GM19193 (cell line): ENCODE results near the gene RAB34.

Experiments
- POLR2A ChIP-seq: IDR thresholded peaks from 4 replicates; pipeline ENCODE4 v1.6.1; 2011; ENCODE audit not compliant: insufficient read depth, insufficient read length; ENCODE audit errors: extremely low read depth

RAB34 gene

DNA sequence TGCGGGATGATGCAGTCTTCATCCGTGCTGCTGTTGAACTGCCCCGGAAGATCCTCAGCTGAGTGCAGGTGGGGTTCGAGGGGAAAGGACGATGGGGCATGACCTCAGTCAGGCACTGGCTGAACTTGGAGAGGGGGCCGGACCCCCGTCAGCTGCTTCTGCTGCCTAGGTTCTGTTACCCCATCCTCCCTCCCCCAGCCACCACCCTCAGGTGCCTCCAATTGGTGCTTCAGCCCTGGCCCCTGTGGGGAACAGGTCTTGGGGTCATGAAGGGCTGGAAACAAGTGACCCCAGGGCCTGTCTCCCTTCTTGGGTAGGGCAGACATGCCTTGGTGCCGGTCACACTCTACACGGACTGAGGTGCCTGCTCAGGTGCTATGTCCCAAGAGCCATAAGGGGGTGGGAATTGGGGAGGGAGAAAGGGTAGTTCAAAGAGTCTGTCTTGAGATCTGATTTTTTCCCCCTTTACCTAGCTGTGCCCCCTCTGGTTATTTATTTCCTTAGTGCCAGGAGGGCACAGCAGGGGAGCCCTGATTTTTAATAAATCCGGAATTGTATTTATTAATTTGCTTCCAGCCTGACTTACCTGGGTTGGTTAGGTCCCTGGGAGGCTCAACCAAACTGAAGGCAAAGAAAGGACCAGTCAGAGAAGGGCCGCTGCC, 32.0 kb upstream of the RAB34 start:
- TF ChIP-seq POLR2A: no peak

DNA sequence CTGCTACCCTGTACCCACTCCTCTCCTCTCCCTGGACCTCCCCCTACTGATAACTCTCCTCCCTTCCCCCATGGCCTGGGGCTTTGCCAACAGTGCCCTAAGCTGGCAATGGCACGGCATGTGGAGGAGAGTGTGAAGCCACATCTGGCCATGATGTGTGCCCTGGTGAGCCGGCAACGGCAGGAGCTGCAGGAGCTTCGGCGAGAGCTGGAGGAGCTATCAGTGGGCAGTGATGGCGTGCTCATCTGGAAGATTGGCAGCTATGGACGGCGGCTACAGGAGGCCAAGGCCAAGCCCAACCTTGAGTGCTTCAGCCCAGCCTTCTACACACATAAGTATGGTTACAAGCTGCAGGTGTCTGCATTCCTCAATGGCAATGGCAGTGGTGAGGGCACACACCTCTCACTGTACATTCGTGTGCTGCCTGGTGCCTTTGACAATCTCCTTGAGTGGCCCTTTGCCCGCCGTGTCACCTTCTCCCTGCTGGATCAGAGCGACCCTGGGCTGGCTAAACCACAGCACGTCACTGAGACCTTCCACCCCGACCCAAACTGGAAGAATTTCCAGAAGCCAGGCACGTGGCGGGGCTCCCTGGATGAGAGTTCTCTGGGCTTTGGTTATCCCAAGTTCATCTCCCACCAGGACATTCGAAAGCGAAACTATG, 31.3 kb upstream of the RAB34 start:
- no peak for TF ChIP-seq POLR2A

DNA sequence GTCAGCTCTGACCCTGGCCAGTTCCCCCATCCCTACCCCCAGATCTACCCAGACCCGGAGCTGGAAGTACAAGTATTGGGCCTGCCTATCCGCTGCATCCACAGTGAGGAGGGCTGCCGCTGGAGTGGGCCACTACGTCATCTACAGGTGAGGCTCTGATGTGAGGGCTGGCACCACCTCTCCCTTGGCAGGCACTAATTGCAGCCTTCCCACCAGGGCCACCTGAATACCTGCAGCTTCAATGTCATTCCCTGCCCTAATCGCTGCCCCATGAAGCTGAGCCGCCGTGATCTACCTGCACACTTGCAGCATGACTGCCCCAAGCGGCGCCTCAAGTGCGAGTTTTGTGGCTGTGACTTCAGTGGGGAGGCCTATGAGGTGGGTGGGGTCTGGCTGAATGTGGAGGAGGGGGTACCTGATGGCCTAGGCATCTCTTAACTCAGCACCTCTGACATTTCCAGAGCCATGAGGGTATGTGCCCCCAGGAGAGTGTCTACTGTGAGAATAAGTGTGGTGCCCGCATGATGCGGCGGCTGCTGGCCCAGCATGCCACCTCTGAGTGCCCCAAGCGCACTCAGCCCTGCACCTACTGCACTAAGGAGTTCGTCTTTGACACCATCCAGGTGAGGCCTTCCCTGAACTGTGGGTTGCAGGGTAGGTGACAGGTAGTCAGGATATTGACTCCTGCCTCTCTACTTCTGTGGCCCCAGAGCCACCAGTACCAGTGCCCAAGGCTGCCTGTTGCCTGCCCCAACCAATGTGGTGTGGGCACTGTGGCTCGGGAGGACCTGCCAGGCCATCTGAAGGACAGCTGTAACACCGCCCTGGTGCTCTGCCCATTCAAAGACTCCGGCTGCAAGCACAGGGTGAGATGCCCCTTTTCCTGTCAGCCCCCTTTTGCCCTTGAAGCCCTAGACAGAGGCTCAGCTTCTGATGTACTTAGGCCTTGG, 30.4 kb upstream of the RAB34 start:
- TF ChIP-seq POLR2A: peak; percentile 36

DNA sequence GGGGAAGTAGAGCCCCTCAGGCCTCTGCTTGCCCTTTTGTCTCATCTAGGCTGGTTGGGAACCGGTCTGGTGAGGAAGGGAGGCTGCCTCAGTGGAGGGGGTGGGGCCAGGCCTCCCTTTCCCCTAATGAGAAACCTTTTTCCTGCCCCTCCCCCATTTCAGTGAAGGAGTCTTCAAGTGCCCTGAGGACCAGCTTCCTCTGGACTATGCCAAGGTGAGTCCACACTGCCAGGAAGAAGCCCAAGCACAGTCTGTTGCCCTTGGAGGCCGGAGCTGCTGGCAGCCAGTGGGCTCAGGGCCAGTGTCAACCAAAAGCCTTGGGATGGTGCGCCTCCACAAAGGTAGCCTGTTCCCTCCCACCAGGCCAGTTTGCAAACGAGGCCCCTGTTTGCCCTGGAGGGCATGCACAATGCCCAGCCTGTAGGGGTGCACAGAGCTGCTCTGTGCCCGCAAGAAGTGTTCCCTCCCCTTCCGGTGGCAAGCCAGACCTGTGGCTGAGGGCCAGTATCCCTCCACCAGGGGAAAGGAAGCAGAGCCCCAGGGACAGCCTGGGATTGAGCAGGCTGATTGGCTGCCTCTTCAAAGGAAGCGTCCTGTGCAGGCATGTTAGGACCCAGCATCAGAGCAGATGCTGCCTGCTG, 29.5 kb upstream of the RAB34 start:
- no peak for TF ChIP-seq POLR2A

DNA sequence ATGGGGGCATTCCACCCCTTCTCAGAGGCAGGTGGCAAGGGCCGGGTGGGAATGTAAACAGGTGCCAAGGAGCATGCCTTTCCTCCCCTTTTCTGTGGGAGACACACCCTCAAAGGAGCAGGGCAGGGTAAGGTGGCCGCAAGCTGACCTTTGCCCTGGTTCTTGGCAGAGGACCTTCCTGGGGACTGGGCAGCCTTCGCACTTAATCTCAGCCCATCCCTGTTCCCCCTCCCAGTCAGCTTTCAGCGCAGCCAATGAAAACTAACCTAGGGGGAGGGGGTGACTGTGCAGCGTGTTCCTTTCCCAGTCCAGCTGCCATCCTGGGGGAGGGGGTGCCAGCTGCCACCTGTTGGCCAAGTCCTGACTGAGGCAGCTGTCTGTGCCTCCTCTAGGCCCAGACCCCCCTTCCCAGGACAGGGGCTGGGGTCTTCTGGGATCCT, 29.0 kb upstream of the RAB34 start:
- TF ChIP-seq POLR2A: no peak

DNA sequence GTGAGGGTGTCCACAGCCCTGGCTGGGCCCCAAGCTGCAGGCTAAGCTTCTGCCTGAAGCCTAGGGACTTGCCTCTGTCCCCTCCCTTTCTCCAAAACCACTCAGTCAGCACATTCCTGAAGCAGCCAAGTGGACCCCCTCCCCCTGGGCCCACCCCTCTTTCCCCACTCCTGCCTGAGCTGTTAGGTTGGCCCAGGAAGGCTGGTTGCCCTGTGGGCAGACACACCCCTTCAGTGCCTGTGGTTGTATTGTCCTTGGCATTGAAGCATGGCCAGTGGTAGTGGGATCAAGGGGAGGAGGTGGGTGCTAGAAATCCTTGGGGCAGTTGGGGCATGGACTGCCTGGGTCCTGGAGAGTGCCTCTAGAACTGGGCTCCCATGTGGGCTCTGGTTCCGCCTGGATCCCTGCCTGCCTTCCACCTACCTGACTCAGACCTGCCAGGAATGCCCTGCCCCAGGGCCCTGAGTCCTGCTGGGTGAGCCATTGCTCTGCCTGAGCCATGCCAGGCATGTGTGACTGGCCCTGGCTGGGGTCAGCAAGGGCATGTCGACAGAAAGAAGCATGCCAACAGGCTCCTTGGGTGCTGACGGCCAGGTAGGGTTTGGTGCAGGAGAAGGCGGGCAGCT, 28.2 kb upstream of the RAB34 start:
- TF ChIP-seq POLR2A: peak; percentile 23

DNA sequence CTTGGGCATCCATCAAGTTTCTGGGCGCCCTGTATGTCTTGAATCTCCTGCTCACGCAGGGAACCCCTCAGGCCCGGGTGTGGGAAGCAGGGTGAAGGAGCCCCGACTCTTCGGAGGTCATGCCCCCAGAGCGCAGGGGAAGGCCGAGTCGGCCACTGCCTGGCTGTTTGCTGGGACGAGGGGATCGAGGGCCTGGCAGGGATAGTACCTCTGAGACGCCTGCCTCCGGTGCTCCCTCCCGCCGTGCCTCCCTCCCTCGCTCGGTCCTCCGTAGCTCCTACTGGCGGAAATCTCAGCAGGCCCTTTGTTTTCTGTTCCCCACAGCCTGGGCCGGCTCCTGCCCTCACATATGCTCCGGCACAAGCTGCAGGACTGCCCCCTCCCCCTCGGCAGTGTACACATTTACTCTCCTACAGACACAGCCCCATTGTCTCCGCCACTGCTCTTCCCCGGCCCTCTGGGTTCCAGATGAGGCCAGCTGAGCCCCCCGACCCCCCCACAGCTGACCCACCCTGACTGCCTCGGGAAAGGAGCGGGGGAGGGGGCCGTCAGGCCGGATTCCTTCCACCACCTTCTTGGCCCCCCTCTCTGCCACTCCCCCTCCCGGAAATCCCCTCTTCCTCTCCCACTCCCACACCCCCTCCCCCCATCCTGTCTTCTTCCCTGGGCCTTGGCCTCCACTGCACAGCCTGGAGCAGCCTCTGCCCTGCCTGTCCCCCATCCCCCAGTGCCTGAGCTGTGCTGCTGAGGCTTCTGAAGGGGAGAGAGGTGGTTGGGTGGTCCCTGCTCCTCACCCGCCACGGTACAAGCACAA, 27.5 kb upstream of the RAB34 start:
- TF ChIP-seq POLR2A: peak; percentile 60

DNA sequence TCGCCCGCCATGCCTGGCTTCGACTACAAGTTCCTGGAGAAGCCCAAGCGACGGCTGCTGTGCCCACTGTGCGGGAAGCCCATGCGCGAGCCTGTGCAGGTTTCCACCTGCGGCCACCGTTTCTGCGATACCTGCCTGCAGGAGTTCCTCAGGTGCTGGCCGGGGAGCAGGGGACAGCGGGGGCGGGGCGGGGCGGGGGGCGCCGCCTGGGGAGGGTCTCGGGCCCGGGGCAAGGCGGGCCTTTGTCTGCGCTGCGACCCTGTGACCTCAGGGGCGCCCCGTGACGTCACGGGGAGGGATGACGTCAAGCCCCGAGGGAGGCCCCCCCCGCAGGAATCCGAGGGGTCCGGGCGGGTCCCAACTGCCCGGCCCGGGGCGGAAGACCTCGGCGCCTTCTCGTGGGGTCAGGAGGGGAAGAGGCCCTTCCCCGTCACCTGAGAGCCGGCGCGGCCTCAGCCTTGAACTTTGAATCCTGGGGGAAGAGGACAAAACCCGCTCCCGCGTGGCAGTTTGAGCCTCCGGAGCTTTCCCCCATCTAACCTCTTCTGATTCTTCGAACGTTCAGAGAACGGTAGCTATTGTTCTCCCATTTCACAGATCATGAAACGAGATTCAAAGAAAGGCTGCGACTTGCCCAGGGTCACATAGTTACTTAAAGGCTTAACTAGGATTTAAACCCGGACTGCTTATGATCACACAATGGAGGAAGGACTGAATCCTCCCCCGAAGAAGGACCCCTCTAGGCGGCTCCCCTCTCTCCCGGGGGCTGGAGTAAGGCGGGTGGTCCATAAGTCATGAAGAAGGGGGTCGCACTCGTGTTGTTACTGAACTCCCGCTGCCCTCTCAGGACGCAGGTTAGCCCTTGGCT, 26.7 kb upstream of the RAB34 start:
- TF ChIP-seq POLR2A: no peak

DNA sequence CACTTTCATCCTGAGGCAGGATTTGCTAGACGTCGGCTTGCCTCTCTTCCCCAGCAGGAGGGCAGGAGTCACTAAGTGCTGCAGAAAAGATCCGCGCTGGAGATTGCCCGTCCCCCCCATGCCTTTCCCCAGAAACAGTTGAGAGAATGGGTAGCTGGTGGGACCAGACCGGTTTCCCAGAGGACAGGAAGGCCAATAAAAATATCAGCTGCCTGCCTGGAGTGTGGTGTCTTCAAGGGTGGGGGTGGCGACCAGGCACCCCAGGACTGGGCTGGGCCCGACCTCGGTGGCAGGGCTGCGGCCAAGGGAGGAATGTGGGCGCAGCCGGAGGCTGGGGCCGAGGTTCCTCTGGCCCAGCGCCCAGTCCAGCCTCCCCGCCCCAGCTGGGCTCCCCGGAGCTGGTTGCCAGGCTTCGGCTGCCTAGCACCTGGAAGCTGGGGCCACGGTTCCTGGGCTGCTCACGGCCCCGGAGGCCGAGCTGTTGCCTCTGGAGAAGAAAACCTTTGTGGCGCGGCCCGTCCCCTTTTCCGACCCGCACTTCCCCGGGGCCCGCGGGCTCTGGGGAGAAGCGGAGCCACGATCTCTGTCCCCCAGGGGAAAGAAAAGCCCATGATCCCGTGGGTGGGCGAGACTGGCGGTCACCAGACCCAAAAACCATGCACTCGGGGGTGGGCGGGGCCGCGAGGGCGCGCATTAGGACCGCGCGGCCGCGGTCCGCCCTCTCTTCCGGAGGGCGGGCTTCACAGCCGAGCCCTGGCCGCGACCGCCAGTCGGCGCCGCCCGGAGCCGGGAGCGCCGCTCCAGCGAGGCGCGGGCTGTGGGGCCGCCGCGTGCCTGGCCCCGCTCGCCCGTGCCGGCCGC, 25.8 kb upstream of the RAB34 start, which contains the start of gene TRAF4:
TRAF4 (plus strand) TSS at position 769 of the 861 bp plus-strand sequence. CDS start 102 bp downstream, outside the sequence.
- peak; percentile 99 for TF ChIP-seq POLR2A

DNA sequence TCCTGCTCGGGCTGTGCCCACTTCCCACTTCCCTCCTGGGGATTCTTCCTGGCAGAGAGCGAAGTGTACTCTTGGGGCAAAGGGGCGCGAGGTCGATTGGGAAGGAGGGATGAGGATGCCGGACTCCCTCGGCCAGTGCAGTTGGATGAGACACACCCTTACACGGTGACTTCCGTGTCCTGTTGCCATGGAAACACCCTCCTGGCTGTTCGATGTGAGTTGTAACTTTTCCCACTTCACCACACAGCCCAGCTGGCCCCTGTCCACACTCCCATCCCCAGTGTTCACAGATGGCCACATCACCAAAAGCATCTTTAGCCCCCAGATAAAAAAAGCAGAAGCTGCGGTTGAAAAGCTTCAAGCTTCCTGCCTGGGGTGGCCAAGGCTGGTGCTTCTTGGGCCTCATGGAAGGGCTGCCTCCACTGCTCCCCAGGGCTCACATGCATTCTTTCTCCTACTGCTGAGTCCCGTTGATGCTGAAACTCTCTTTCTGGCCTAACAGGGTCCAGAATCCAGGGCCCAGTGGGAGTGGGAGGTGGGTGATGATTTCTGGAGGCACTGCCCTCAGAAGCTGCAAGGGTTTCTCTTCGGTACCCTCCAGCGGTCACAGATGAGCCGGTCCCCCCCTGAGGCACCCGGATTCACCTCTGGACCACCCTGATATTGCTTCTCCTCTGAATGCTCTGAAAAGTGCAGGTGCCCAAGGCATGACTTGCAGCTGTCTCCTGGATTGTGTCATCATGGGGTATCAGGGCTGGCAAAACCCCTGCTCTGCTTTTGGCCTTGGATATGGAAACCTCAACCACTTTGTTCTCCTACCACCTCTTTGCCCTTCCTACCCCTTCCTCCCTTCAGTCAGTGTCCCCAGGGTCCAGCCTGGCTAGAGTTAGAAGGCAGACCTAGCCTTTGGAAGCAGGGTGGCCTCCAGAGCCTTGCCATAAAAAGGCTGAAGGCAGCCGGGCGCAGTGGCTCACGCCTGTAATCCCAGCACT, 24.0 kb upstream of the RAB34 start:
- peak; percentile 36 for TF ChIP-seq POLR2A

DNA sequence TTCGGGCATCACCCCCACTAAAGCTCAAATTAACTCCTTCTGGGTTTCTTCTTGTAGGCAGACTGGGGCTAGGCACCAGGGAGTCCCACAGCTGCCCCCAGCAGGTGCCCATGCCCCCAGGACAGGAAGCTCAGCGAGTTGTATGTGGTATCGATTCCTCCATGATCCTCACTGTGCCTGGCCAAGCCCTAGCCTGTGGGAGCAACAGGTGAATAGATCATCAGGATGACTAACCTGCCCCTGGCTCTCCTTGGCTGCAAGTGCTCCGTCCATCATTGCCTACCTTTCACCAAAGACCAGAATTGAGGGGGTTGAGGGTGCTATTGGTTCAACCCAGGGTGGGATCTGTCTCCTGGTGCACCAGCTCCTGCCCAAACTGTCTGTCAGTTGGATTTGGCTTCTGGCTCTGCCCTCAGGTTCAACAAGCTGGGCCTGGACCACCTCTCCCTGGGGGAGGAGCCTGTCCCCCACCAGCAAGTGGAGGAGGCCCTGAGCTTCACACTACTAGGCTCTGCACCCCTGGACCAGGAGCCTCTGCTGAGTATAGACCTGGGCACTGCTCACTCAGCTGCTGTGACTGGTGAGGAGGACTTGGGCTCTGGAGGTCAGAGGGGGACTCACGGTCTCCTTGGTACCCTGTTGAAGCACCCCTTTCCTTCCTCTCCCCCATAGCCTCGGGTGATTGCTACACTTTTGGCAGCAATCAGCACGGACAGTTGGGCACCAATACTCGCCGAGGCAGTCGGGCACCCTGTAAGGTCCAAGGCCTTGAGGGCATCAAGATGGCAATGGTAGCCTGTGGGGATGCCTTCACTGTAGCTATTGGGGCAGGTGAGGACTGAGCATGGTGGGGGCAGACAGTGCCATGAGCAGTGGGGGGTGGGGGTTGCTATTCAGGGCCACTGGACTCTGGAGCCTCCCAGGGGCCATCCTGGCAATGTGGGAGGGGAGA, 23.0 kb upstream of the RAB34 start:
- peak; percentile 30 for TF ChIP-seq POLR2A
